ENCODE data around the gene FAM184B. TPM values are rescaled to one million over a fixed set of nuclear protein-coding genes. Genes with fewer than 3 reads are reported as not detected.
"Not testable (repeated sequence)": the region's sequence is repeated elsewhere in the genome, so short reads cannot be mapped to it uniquely, and the experiment has no call there.

Gene FAM184B
- total and polyA plus RNA-seq, 2 experiments from 2014 or later, result not detected

- Histone ChIP-seq H3K79me2 (no peaks in the 10 kb centered on the region), H3K27ac (no peak overlapping the region), H2AFZ (no peak overlapping the region), H3K4me2 (no peak overlapping the region), H3K9me3 (ENCODE audit: low read depth) (no peaks in the 10 kb centered on the region), H3K36me3 (replicated peaks; ENCODE audit: insufficient read depth, low read depth) (no peaks in the 10 kb centered on the region), H3K4me3 (no peak overlapping the region), H3K9me2 (replicated peaks; ENCODE audit: insufficient read depth) (no peaks in the 10 kb centered on the region), H3K27me3 (no peaks in the 10 kb centered on the region), H3K4me1 (ENCODE audit: insufficient read depth) (no peaks in the 10 kb centered on the region), H4K20me1 (ENCODE audit: insufficient read depth, poor library complexity, severe bottlenecking) (no peaks in the 10 kb centered on the region)
- no peak for DNase-seq (ENCODE audit: low spot score)
- TF ChIP-seq EZH2phosphoT487 (IDR thresholded peaks at IDR 0.05; ENCODE audit: low read depth, severe bottlenecking, unreplicated experiment), result no peak
- no peak for TF ChIP-seq EZH2 (IDR thresholded peaks at IDR 0.05; ENCODE audit: borderline replicate concordance)
- TF ChIP-seq CTCF (IDR thresholded peaks at IDR 0.05; ENCODE audit: poor library complexity), result no peak
- 95% methylated on average over 5 of the region's 5 CpGs for WGBS (ENCODE audit: low lambda C conversion rate, missing lambda C conversion rate)
These were observed 67.6 kb downstream of the FAM184B start for GRCh38 chr4:17713779-17714178.

GRCh38 chr4:17712166-17712565, 69.3 kb downstream of the FAM184B start:
- H4K20me1 ChIP-seq (ENCODE audit: insufficient read depth, poor library complexity, severe bottlenecking), result no peaks in the 10 kb centered on the region
- H3K9me2 ChIP-seq (replicated peaks; ENCODE audit: insufficient read depth), result no peaks in the 10 kb centered on the region
- no peak overlapping the region for H3K4me2 ChIP-seq
- H3K4me1 ChIP-seq (ENCODE audit: insufficient read depth), result no peaks in the 10 kb centered on the region
- no peaks in the 10 kb centered on the region for H3K9me3 ChIP-seq (ENCODE audit: low read depth)
- peaks cover 6% of the 10 kb centered on the region for H3K27me3 ChIP-seq
- H3K27ac ChIP-seq, result no peak overlapping the region
- no peak overlapping the region for H3K4me3 ChIP-seq
- no peak for DNase-seq (ENCODE audit: low spot score)
- WGBS (ENCODE audit: low lambda C conversion rate, missing lambda C conversion rate), result 84% methylated on average over 5 of the region's 5 CpGs
- TF ChIP-seq EZH2 (IDR thresholded peaks at IDR 0.05; ENCODE audit: borderline replicate concordance) (no peak), EZH2phosphoT487 (IDR thresholded peaks at IDR 0.05; ENCODE audit: low read depth, severe bottlenecking, unreplicated experiment) (no peak), CTCF (IDR thresholded peaks at IDR 0.05; ENCODE audit: poor library complexity) (no peak)
- no peak overlapping the region for H2AFZ ChIP-seq
- no peaks in the 10 kb centered on the region for H3K79me2 ChIP-seq
- no peaks in the 10 kb centered on the region for H3K36me3 ChIP-seq (replicated peaks; ENCODE audit: insufficient read depth, low read depth)

GRCh38 chr4:17711206-17711605, 70.2 kb downstream of the FAM184B start:
- H3K4me2 ChIP-seq; H2AFZ ChIP-seq; H4K20me1 ChIP-seq (ENCODE audit: insufficient read depth, poor library complexity, severe bottlenecking); H3K4me1 ChIP-seq (ENCODE audit: insufficient read depth); H3K27me3 ChIP-seq; H3K27ac ChIP-seq; H3K79me2 ChIP-seq; DNase-seq (ENCODE audit: low spot score); H3K4me3 ChIP-seq; H3K9me2 ChIP-seq (replicated peaks; ENCODE audit: insufficient read depth); H3K9me3 ChIP-seq (ENCODE audit: low read depth); H3K36me3 ChIP-seq (replicated peaks; ENCODE audit: insufficient read depth, low read depth): not testable (repeated sequence)
- 82% methylated on average over 8 of the region's 8 CpGs for WGBS (ENCODE audit: low lambda C conversion rate, missing lambda C conversion rate)

GRCh38 chr4:17709763-17710068, 71.7 kb downstream of the FAM184B start:
- Histone ChIP-seq H3K9me2 (replicated peaks; ENCODE audit: insufficient read depth) (no peaks in the 10 kb centered on the region), H3K9me3 (ENCODE audit: low read depth) (no peaks in the 10 kb centered on the region), H3K4me2 (no peak overlapping the region), H4K20me1 (ENCODE audit: insufficient read depth, poor library complexity, severe bottlenecking) (no peaks in the 10 kb centered on the region), H3K79me2 (no peaks in the 10 kb centered on the region), H3K4me3 (no peak overlapping the region), H3K4me1 (ENCODE audit: insufficient read depth) (no peaks in the 10 kb centered on the region), H3K27me3 (peaks cover 13% of the 10 kb centered on the region), H3K36me3 (replicated peaks; ENCODE audit: insufficient read depth, low read depth) (no peaks in the 10 kb centered on the region), H2AFZ (no peak overlapping the region), H3K27ac (no peak overlapping the region)
- TF ChIP-seq EZH2phosphoT487 (IDR thresholded peaks at IDR 0.05; ENCODE audit: low read depth, severe bottlenecking, unreplicated experiment), result no peak
- no peak for TF ChIP-seq CTCF (IDR thresholded peaks at IDR 0.05; ENCODE audit: poor library complexity)
- no peak for TF ChIP-seq EZH2 (IDR thresholded peaks at IDR 0.05; ENCODE audit: borderline replicate concordance)
- no peak for DNase-seq (ENCODE audit: low spot score)
- WGBS (ENCODE audit: low lambda C conversion rate, missing lambda C conversion rate), result 88% methylated on average over 8 of the region's 8 CpGs
